ENCODE data around the gene ANKS1A. TPM values are rescaled to one million over a fixed set of nuclear protein-coding genes. Genes with fewer than 3 reads are reported as not detected.

ANKS1A gene
- total RNA-seq, 1 experiment from 2014 or later: 14.4 TPM

DNA sequence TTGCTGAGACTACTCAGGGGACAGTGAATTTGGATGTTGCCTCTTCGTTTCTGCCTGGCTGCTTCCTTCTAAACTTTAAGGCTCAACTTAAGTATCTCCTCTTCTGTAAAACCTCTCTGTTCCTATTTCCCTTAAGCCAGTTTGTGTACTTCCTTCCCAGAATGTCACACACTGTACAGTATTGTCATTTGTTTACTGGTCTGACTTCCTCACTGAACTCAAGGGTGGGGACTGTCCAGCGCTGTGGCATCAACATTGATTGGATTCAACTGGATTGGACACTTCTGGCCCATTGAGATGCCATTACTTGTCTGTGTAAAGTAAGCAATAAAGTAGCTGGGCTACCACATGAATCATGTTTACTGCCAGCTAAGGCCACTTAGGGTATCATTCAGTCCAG, 69.7 kb downstream of the ANKS1A start:
- H3K27ac ChIP-seq (ENCODE audit: low read length): no peak overlapping the region
- no peak for DNase-seq (ENCODE audit: low read depth, low spot score)
- no peak for TF ChIP-seq POLR2AphosphoS5 (IDR thresholded peaks at IDR 0.05; ENCODE audit: low read depth, low read length)
- TF ChIP-seq, protein P1, sequence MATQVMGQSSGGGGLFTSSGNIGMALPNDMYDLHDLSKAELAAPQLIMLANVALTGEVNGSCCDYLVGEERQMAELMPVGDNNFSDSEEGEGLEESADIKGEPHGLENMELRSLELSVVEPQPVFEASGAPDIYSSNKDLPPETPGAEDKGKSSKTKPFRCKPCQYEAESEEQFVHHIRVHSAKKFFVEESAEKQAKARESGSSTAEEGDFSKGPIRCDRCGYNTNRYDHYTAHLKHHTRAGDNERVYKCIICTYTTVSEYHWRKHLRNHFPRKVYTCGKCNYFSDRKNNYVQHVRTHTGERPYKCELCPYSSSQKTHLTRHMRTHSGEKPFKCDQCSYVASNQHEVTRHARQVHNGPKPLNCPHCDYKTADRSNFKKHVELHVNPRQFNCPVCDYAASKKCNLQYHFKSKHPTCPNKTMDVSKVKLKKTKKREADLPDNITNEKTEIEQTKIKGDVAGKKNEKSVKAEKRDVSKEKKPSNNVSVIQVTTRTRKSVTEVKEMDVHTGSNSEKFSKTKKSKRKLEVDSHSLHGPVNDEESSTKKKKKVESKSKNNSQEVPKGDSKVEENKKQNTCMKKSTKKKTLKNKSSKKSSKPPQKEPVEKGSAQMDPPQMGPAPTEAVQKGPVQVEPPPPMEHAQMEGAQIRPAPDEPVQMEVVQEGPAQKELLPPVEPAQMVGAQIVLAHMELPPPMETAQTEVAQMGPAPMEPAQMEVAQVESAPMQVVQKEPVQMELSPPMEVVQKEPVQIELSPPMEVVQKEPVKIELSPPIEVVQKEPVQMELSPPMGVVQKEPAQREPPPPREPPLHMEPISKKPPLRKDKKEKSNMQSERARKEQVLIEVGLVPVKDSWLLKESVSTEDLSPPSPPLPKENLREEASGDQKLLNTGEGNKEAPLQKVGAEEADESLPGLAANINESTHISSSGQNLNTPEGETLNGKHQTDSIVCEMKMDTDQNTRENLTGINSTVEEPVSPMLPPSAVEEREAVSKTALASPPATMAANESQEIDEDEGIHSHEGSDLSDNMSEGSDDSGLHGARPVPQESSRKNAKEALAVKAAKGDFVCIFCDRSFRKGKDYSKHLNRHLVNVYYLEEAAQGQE (IDR thresholded peaks at IDR 0.05; ENCODE audit: insufficient read depth in 1 of 2, low read depth in 2 of 2, low read length in 1 of 2): no peak
- TF ChIP-seq SIN3A (IDR thresholded peaks at IDR 0.05; ENCODE audit: borderline replicate concordance, insufficient read depth, low read depth, low read length): no peak
- no peak for TF ChIP-seq TCF7L2 (IDR thresholded peaks at IDR 0.05; ENCODE audit: low read depth, low read length)
- TF ChIP-seq, protein P2, sequence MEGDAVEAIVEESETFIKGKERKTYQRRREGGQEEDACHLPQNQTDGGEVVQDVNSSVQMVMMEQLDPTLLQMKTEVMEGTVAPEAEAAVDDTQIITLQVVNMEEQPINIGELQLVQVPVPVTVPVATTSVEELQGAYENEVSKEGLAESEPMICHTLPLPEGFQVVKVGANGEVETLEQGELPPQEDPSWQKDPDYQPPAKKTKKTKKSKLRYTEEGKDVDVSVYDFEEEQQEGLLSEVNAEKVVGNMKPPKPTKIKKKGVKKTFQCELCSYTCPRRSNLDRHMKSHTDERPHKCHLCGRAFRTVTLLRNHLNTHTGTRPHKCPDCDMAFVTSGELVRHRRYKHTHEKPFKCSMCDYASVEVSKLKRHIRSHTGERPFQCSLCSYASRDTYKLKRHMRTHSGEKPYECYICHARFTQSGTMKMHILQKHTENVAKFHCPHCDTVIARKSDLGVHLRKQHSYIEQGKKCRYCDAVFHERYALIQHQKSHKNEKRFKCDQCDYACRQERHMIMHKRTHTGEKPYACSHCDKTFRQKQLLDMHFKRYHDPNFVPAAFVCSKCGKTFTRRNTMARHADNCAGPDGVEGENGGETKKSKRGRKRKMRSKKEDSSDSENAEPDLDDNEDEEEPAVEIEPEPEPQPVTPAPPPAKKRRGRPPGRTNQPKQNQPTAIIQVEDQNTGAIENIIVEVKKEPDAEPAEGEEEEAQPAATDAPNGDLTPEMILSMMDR (IDR thresholded peaks at IDR 0.05): no peak
- in situ Hi-C loops (cut with HindIII; ENCODE audit: low pct_unique_long_range_greater_than_20kb, low sequenced_read_pairs): no loop called here
- no peaks in the 10 kb centered on the region for H3K36me3 ChIP-seq (ENCODE audit: control insufficient read depth, insufficient read depth, low read length)
- no peak for ATAC-seq
- H3K27me3 ChIP-seq (ENCODE audit: control insufficient read depth, insufficient read depth, low read length): no peaks in the 10 kb centered on the region
- no peaks in the 10 kb centered on the region for H3K9me3 ChIP-seq (ENCODE audit: control insufficient read depth, insufficient read depth, low read depth, low read length)
- ChIA-PET POLR2A (interaction anchor here (0.6 kb wide), 2 partner anchors 70 to 106 kb away, joined by 3 to 5 read pairs; partner anchors contain the start of gene ANKS1A), CTCF (no interaction called here)
- peaks cover 10% of the 10 kb centered on the region for H3K4me1 ChIP-seq (ENCODE audit: control insufficient read depth, insufficient read depth, low read length)
- no peak overlapping the region for H3K4me3 ChIP-seq (ENCODE audit: low read depth in 2 of 2, low read length in 2 of 2)
- intact Hi-C loops (cut with micrococcal nuclease; ENCODE audit: unreplicated experiment): no loop called here
- BruUV-seq (replicated peaks): no TSS peak

DNA sequence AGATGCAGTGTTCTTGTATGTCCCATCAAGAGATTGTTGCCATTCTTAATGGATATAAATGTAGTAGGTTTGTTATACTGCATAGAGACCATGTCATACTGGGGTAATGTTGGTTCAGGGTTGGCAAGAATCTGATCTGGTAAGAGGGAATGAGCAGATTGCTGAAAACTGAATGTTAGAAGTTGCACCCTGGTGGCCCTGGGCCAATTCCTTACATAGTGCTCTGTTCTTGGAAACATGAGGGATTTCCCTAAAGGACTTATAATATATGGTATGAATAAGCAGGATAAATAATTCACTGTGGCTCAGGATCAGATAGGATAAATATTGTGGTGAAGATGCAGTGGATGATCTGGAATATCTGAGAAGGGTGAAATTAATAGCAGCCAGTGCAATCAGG, 70.2 kb downstream of the ANKS1A start:
- Histone ChIP-seq H3K4me1 (ENCODE audit: control insufficient read depth, insufficient read depth, low read length) (peaks cover 5% of the 10 kb centered on the region), H3K36me3 (ENCODE audit: control insufficient read depth, insufficient read depth, low read length) (no peaks in the 10 kb centered on the region), H3K9me3 (ENCODE audit: control insufficient read depth, insufficient read depth, low read depth, low read length) (no peaks in the 10 kb centered on the region), H3K4me3 (ENCODE audit: low read depth in 2 of 2, low read length in 2 of 2) (no peak overlapping the region), H3K27ac (ENCODE audit: low read length) (no peak overlapping the region), H3K27me3 (ENCODE audit: control insufficient read depth, insufficient read depth, low read length) (no peaks in the 10 kb centered on the region)
- ATAC-seq (no peak), DNase-seq (ENCODE audit: low read depth, low spot score) (no peak)
- TF ChIP-seq SIN3A (IDR thresholded peaks at IDR 0.05; ENCODE audit: borderline replicate concordance, insufficient read depth, low read depth, low read length): no peak
- TF ChIP-seq, protein P2 (IDR thresholded peaks at IDR 0.05): no peak
- TF ChIP-seq, protein P1 (IDR thresholded peaks at IDR 0.05; ENCODE audit: insufficient read depth in 1 of 2, low read depth in 2 of 2, low read length in 1 of 2): no peak
- TF ChIP-seq POLR2AphosphoS5 (IDR thresholded peaks at IDR 0.05; ENCODE audit: low read depth, low read length): no peak
- TF ChIP-seq TCF7L2 (IDR thresholded peaks at IDR 0.05; ENCODE audit: low read depth, low read length): no peak
- POLR2A ChIA-PET: interaction anchor here (0.6 kb wide), 2 partner anchors 70 to 106 kb away, joined by 3 to 5 read pairs; partner anchors contain the start of gene ANKS1A
- no TSS peak for BruUV-seq (replicated peaks)
- in situ Hi-C loops (cut with HindIII; ENCODE audit: low pct_unique_long_range_greater_than_20kb, low sequenced_read_pairs): no loop called here
- intact Hi-C loops (cut with micrococcal nuclease; ENCODE audit: unreplicated experiment): no loop called here
- CTCF ChIA-PET: no interaction called here
